H9 (cell line): ENCODE data around the gene HAUS8. TPM values are rescaled to one million over a fixed set of nuclear protein-coding genes. Genes with fewer than 3 reads are reported as not detected.

ENCODE experiments used
- DNase-seq: peaks from one replicate; pipeline ENCODE4 v3.0.0-alpha.2; 2017
- H2AFZ ChIP-seq: one replicate; pipeline ENCODE4 v1.6.1; 2013; ENCODE audit warnings: mild to moderate bottlenecking, low read length, control low read depth, moderate library complexity
- H2AK5ac ChIP-seq: 2 replicates; pipeline ENCODE4 v1.6.1; 2013; ENCODE audit warnings: low read length, control low read depth, mixed read lengths; ENCODE audit not compliant: insufficient read length
- H2BK120ac ChIP-seq: one replicate; pipeline ENCODE4 v1.6.1; 2013; ENCODE audit warnings: low read depth, mild to moderate bottlenecking, low read length, control low read depth, inconsistent platforms; ENCODE audit not compliant: poor library complexity, severe bottlenecking
- H2BK12ac ChIP-seq: 2 replicates; pipeline ENCODE4 v1.6.1; 2013; ENCODE audit warnings: low read length, control low read depth, mixed read lengths, low read depth; ENCODE audit not compliant: insufficient read length
- H2BK15ac ChIP-seq: 2 replicates; pipeline ENCODE4 v1.6.1; 2013; ENCODE audit warnings: low read depth, low read length, control low read depth
- H2BK20ac ChIP-seq: one replicate; pipeline ENCODE4 v1.6.1; 2013; ENCODE audit warnings: low read depth, mild to moderate bottlenecking, low read length, control low read depth, inconsistent platforms; ENCODE audit not compliant: poor library complexity, severe bottlenecking
- H2BK5ac ChIP-seq: 2 replicates; pipeline ENCODE4 v1.6.1; 2013; ENCODE audit warnings: low read length, control low read depth, mixed read lengths; ENCODE audit not compliant: insufficient read length
- H3K14ac ChIP-seq: 2 replicates; pipeline ENCODE4 v1.6.1; 2013; ENCODE audit warnings: low read length, control low read depth; ENCODE audit not compliant: insufficient read depth
- H3K18ac ChIP-seq: 2 replicates; pipeline ENCODE4 v1.6.1; 2013; ENCODE audit warnings: low read depth, mild to moderate bottlenecking, mixed read lengths, low read length, control low read depth; ENCODE audit not compliant: insufficient read length
- H3K23ac ChIP-seq: 2 replicates; pipeline ENCODE4 v1.6.1; 2013; ENCODE audit warnings: low read length, control low read depth, mixed read lengths, low read depth; ENCODE audit not compliant: insufficient read length
- H3K23me2 ChIP-seq: 2 replicates; pipeline ENCODE4 v1.6.1; 2013; ENCODE audit warnings: low read depth, mild to moderate bottlenecking, mixed read lengths, low read length, control low read depth; ENCODE audit not compliant: insufficient read length, poor library complexity, severe bottlenecking
- H3K27ac ChIP-seq: 2 replicates; pipeline ENCODE4 v1.5.1; 2013; ENCODE audit warnings: low read length, control low read depth, mixed read lengths, low read depth; ENCODE audit not compliant: insufficient read length
- H3K27me3 ChIP-seq: 2 replicates; pipeline ENCODE4 v1.6.1; 2013; ENCODE audit warnings: low read length, control low read depth, inconsistent platforms; ENCODE audit not compliant: insufficient read depth
- H3K4ac ChIP-seq: 2 replicates; pipeline ENCODE4 v1.6.1; 2013; ENCODE audit warnings: low read depth, mild to moderate bottlenecking, control low read depth, inconsistent platforms, low read length, moderate library complexity
- H3K4me1 ChIP-seq: 2 replicates; pipeline ENCODE4 v1.6.1; 2013; ENCODE audit warnings: low read length, control low read depth, inconsistent platforms; ENCODE audit not compliant: insufficient read depth
- H3K4me2 ChIP-seq: 2 replicates; pipeline ENCODE4 v1.6.1; 2013; ENCODE audit warnings: low read length, control low read depth, mixed read lengths; ENCODE audit not compliant: insufficient read length, insufficient read depth
- H3K56ac ChIP-seq: 2 replicates; pipeline ENCODE4 v1.6.1; 2013; ENCODE audit warnings: low read depth, mild to moderate bottlenecking, mixed read lengths, low read length, control low read depth; ENCODE audit not compliant: insufficient read length
- H3K79me1 ChIP-seq: 2 replicates; pipeline ENCODE4 v1.6.1; 2013; ENCODE audit warnings: low read depth, mild to moderate bottlenecking, moderate library complexity, low read length, control low read depth, inconsistent platforms; ENCODE audit not compliant: insufficient read depth, poor library complexity, severe bottlenecking
- H3K79me2 ChIP-seq: 2 replicates; pipeline ENCODE4 v1.6.1; 2013; ENCODE audit warnings: low read length, control low read depth, inconsistent platforms; ENCODE audit not compliant: insufficient read depth
- H3K9ac ChIP-seq: 2 replicates; pipeline ENCODE4 v1.6.1; 2013; ENCODE audit warnings: low read length, control low read depth, mixed read lengths; ENCODE audit not compliant: insufficient read length; ENCODE audit errors: extremely low read depth
- H3K9me3 ChIP-seq: one replicate; pipeline ENCODE4 v1.6.1; 2013; ENCODE audit warnings: low read depth, low read length, inconsistent platforms; ENCODE audit not compliant: control insufficient read depth
- H3T11ph ChIP-seq: one replicate; pipeline ENCODE4 v1.6.1; 2013; ENCODE audit warnings: mild to moderate bottlenecking, low read length, control low read depth, inconsistent platforms
- H4K20me1 ChIP-seq: one replicate; pipeline ENCODE4 v1.6.1; 2013; ENCODE audit not compliant: control insufficient read depth, insufficient read length, insufficient read depth
- H4K5ac ChIP-seq: 2 replicates; pipeline ENCODE4 v1.6.1; 2013; ENCODE audit warnings: low read depth, mild to moderate bottlenecking, mixed read lengths, low read length, control low read depth; ENCODE audit not compliant: insufficient read length
- H4K8ac ChIP-seq: replicated peaks from 2 replicates; pipeline ENCODE4 v1.6.1; 2013; ENCODE audit warnings: low read length, control low read depth, mixed read lengths, low read depth; ENCODE audit not compliant: insufficient read length
- H4K91ac ChIP-seq: 2 replicates; pipeline ENCODE4 v1.6.1; 2013; ENCODE audit warnings: low read depth, mild to moderate bottlenecking, moderate library complexity, mixed read lengths, low read length, control low read depth; ENCODE audit not compliant: insufficient read length
- H3K27ac Mint-ChIP-seq, 3 experiments: 2 replicates in 2 of 3; 3 replicates in 1 of 3; pipeline ENCODE4 v1.8.0; 2020 to 2021; ENCODE audit warnings: mixed read lengths in 3 of 3, mild to moderate bottlenecking in 1 of 3, moderate library complexity in 1 of 3
- H3K27me3 Mint-ChIP-seq: 2 replicates; pipeline ENCODE4 v1.8.0; 2021; ENCODE audit warnings: low read depth, mild to moderate bottlenecking, moderate library complexity, mixed read lengths
- H3K36me3 Mint-ChIP-seq, 3 experiments: 2 replicates in 2 of 3; 3 replicates in 1 of 3; pipeline ENCODE4 v1.8.0; 2020 to 2021; ENCODE audit warnings: low read depth in 3 of 3, mixed read lengths in 3 of 3; ENCODE audit not compliant: insufficient read depth in 1 of 3
- H3K4me1 Mint-ChIP-seq, 2 experiments: 2 replicates each; pipeline ENCODE4 v1.8.0; 2020; ENCODE audit warnings: mixed read lengths in 2 of 2
- H3K4me3 Mint-ChIP-seq, 2 experiments: 2 replicates in 1 of 2; 3 replicates in 1 of 2; pipeline ENCODE4 v1.8.0; 2020 to 2021; ENCODE audit warnings: mild to moderate bottlenecking in 2 of 2, mixed read lengths in 2 of 2, moderate library complexity in 1 of 2
- H3K9me3 Mint-ChIP-seq, 2 experiments: 2 replicates in 1 of 2; 3 replicates in 1 of 2; pipeline ENCODE4 v1.8.0; 2020; ENCODE audit warnings: mild to moderate bottlenecking in 2 of 2, mixed read lengths in 2 of 2, moderate library complexity in 1 of 2
- CTCF ChIP-seq: fragments of 200-600 bp; sonication (generic); conservative IDR thresholded peaks from 3 replicates; pipeline ENCODE4 v1.8.0; 2021; ENCODE audit warnings: antibody characterized with exemption, mild to moderate bottlenecking
- WGBS: extraction: QIAGEN DNeasy Blood & Tissue Kit; methylation state at CpG from one replicate; pipeline ENCODE4 v1.1.7; 2013; ENCODE audit warnings: missing lambda C conversion rate, low lambda C conversion rate, mixed read lengths; ENCODE audit not compliant: insufficient read length; ENCODE audit errors: extremely low coverage; 5-methylcytosine and 5-hydroxymethylcytosine counted together
- total RNA-seq: library from RNA; stranded (reverse); gene quantifications from 2 replicates; pipeline ENCODE4 v1.2.1, GENCODE V29; 2021

The HAUS8 gene
- total RNA-seq, 1 experiment from 2014 or later: 27.8 TPM

- no peaks in the 10 kb centered on the region for H3K4me1 ChIP-seq
- Mint-ChIP-seq H3K36me3 (peaks cover 29 to 75% (median 49%) of the 10 kb centered on the region in 3 experiments; a peak in 6 of 7 replicates), H3K27me3 (no peaks in the 10 kb centered on the region), H3K4me1 (no peaks in the 10 kb centered on the region), H3K9me3 (no peaks in the 10 kb centered on the region), H3K4me3 (no peak overlapping the region), H3K27ac (no peak overlapping the region)
- H3K9ac ChIP-seq: no peak overlapping the region
- WGBS: no CpG with 5 or more reads among the region's 8 CpGs
- no peak overlapping the region for H4K91ac ChIP-seq
- no peak overlapping the region for H2BK120ac ChIP-seq
- H2BK12ac ChIP-seq: no peak overlapping the region
- H2BK5ac ChIP-seq: no peak overlapping the region
- no peak overlapping the region for H3K4ac ChIP-seq
- H2AK5ac ChIP-seq: no peak overlapping the region
- no peak overlapping the region for H3K27ac ChIP-seq
- H3K56ac ChIP-seq: no peak overlapping the region
- H4K20me1 ChIP-seq: no peaks in the 10 kb centered on the region
- H2BK15ac ChIP-seq: no peak overlapping the region
- H3K23ac ChIP-seq: no peak overlapping the region
- no peak overlapping the region for H3K18ac ChIP-seq
- H3K4me2 ChIP-seq: no peak overlapping the region
- H3T11ph ChIP-seq: no peak overlapping the region
- H3K9me3 ChIP-seq: peaks cover 19% of the 10 kb centered on the region
- H3K79me1 ChIP-seq: no peaks in the 10 kb centered on the region
- no peak overlapping the region for H4K8ac ChIP-seq
- no peak for DNase-seq
- H3K14ac ChIP-seq: no peak overlapping the region
- H2AFZ ChIP-seq: no peak overlapping the region
- no peak overlapping the region for H2BK20ac ChIP-seq
- H3K23me2 ChIP-seq: no peaks in the 10 kb centered on the region
- TF ChIP-seq CTCF: no peak
- H3K79me2 ChIP-seq: no peaks in the 10 kb centered on the region
- H4K5ac ChIP-seq: no peak overlapping the region
- H3K27me3 ChIP-seq: no peaks in the 10 kb centered on the region
Observed at GRCh38 chr19:17058236-17058635, 17.0 kb downstream of the HAUS8 start.
